ENCODE measurements around the gene PSMG3. TPM values are rescaled to one million over a fixed set of nuclear protein-coding genes. Genes with fewer than 3 reads are reported as not detected.

Gene PSMG3
- total and polyA plus RNA-seq, 2 donors from 2014 or later = 29.7 to 66.6 TPM

DNA sequence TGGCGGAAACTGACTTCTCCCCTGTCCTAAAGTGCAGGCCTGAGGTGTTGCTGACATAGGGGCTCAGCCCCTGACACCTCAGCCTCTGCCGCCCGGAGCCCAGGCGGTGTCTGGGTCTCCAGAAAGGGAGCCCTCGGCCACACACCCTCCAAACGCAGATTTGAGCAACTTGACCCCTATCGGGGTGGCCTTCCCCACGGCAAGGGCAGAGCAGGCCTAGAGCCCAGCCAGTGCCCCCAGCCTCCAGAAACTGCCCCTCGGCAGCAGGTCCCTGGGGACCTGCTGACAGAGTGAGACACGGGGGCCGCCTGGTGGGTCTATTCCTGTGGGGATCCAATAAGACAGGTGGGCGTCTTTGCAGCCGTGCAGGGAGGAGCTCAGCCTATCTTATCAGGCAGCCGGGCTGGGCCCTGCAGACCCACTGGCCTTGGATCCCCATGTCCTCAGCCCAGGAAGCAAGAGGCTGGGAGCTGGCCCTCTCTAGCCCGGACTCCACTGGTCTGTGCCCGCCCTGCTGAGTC lies 24.9 kb downstream of the PSMG3 start:
- intact Hi-C loops (cut with DNase I) = no loop called here
- TF ChIP-seq, protein P1, sequence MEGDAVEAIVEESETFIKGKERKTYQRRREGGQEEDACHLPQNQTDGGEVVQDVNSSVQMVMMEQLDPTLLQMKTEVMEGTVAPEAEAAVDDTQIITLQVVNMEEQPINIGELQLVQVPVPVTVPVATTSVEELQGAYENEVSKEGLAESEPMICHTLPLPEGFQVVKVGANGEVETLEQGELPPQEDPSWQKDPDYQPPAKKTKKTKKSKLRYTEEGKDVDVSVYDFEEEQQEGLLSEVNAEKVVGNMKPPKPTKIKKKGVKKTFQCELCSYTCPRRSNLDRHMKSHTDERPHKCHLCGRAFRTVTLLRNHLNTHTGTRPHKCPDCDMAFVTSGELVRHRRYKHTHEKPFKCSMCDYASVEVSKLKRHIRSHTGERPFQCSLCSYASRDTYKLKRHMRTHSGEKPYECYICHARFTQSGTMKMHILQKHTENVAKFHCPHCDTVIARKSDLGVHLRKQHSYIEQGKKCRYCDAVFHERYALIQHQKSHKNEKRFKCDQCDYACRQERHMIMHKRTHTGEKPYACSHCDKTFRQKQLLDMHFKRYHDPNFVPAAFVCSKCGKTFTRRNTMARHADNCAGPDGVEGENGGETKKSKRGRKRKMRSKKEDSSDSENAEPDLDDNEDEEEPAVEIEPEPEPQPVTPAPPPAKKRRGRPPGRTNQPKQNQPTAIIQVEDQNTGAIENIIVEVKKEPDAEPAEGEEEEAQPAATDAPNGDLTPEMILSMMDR (IDR thresholded peaks at IDR 0.05; ENCODE audit: borderline replicate concordance, extremely low read depth, insufficient read depth) = no peak
- DNase-seq = no peak
- H3K4me1 ChIP-seq (ENCODE audit: control insufficient read depth in 2 of 3, insufficient read depth in 2 of 3, low read depth in 1 of 3, low read length in 3 of 3) = peaks cover 0 to 8% (median 0%) of the 10 kb centered on the region in 3 donors
- no peak overlapping the region for H3K9ac ChIP-seq (ENCODE audit: low read length in 3 of 3)
- H3K27ac ChIP-seq (ENCODE audit: low read depth in 2 of 2, low read length in 2 of 2) = no peak overlapping the region
- no peaks in the 10 kb centered on the region for H3K9me3 ChIP-seq (ENCODE audit: control insufficient read depth in 2 of 3, insufficient read depth in 1 of 3, low read length in 3 of 3)
- H3K36me3 ChIP-seq (ENCODE audit: control insufficient read depth in 2 of 3, insufficient read depth in 3 of 3, low read length in 3 of 3) = peaks cover 0 to 3% (median under 1%) of the 10 kb centered on the region in 3 donors
- no peak overlapping the region for H3K4me3 ChIP-seq (ENCODE audit: low read length in 3 of 3)
- FAIRE-seq = no peak
- no peaks in the 10 kb centered on the region for H3K27me3 ChIP-seq (ENCODE audit: control insufficient read depth, insufficient read depth, low read length)

DNA sequence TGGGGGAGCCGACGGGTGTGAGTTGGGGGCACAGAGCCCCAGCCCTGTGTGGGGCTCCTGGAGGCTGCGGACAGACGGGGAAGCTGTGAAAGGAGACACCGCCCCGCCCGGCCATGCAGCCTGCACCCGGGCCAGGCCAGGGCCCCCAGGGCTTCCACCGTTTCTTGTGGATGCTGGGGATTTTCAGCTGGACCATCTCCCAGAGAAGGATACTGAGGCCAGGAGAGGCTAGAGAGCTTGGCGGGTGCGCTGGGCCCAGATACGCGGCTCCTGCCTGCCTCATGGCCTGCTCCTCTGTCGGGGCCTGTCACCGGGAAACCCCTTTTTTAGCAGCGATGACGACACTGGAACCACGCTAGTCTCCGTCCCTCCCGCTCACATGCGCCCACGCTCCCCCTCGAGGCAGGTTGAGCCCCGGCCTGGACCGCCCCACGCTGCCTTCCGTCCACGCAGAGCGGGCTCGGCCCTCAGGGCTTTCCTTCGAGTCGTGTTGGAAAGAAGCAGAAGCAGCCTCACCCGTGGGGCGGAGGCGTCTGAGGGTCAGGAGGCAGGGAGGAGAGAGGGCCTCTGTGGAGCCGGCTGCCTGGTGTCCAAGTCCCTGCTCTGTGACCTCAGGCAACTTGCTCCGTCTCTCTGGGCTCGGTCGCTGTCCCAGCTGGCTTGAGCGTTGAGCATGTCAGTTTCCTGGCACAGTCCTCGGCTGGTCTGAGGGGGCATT lies 25.5 kb downstream of the PSMG3 start:
- Histone ChIP-seq H3K36me3 (ENCODE audit: control insufficient read depth in 2 of 3, insufficient read depth in 3 of 3, low read length in 3 of 3) (peaks cover 0 to 6% (median 3%) of the 10 kb centered on the region in 3 donors), H3K4me1 (ENCODE audit: control insufficient read depth in 2 of 3, insufficient read depth in 2 of 3, low read depth in 1 of 3, low read length in 3 of 3) (peaks cover 0 to 8% (median 0%) of the 10 kb centered on the region in 3 donors), H3K27me3 (ENCODE audit: control insufficient read depth, insufficient read depth, low read length) (no peaks in the 10 kb centered on the region), H3K4me3 (ENCODE audit: low read length in 3 of 3) (no peak overlapping the region), H3K27ac (ENCODE audit: low read depth in 2 of 2, low read length in 2 of 2) (no peak overlapping the region), H3K9me3 (ENCODE audit: control insufficient read depth in 2 of 3, insufficient read depth in 1 of 3, low read length in 3 of 3) (no peaks in the 10 kb centered on the region), H3K9ac (ENCODE audit: low read length in 3 of 3) (no peak overlapping the region)
- intact Hi-C loops (cut with DNase I) = no loop called here
- FAIRE-seq = no peak
- peak in 2 of 5 donors; percentile 47 to 74 for DNase-seq
- TF ChIP-seq, protein P1 (IDR thresholded peaks at IDR 0.05; ENCODE audit: borderline replicate concordance, extremely low read depth, insufficient read depth) = no peak

GRCh38 chr7:1543826-1544177 lies 26.0 kb downstream of the PSMG3 start:
- Histone ChIP-seq H3K4me3 (ENCODE audit: low read length in 3 of 3) (no peak overlapping the region), H3K9ac (ENCODE audit: low read length in 3 of 3) (no peak overlapping the region), H3K27ac (ENCODE audit: low read depth in 2 of 2, low read length in 2 of 2) (no peak overlapping the region), H3K27me3 (ENCODE audit: control insufficient read depth, insufficient read depth, low read length) (no peaks in the 10 kb centered on the region), H3K4me1 (ENCODE audit: control insufficient read depth in 2 of 3, insufficient read depth in 2 of 3, low read depth in 1 of 3, low read length in 3 of 3) (peaks cover 0 to 8% (median 0%) of the 10 kb centered on the region in 3 donors), H3K36me3 (ENCODE audit: control insufficient read depth in 2 of 3, insufficient read depth in 3 of 3, low read length in 3 of 3) (peaks cover 0 to 9% (median under 1%) of the 10 kb centered on the region in 3 donors), H3K9me3 (ENCODE audit: control insufficient read depth in 2 of 3, insufficient read depth in 1 of 3, low read length in 3 of 3) (no peaks in the 10 kb centered on the region)
- TF ChIP-seq, protein P1 (IDR thresholded peaks at IDR 0.05; ENCODE audit: borderline replicate concordance, extremely low read depth, insufficient read depth) = no peak
- FAIRE-seq = no peak
- no peak for DNase-seq
- intact Hi-C loops (cut with DNase I) = no loop called here

All from kidney (tissue), 14 donors.